Neural progenitor cell (in vitro differentiated cells): ENCODE data around the gene PAXX.

Source experiments
- EZH2phosphoT487 ChIP-seq: fragments of 200-600 bp; sonication (generic); IDR thresholded peaks from 2 replicates; pipeline ENCODE4 v1.6.1; 2017; ENCODE audit warnings: antibody characterized with exemption
- TF ChIP-seq, protein P1 (sequence below): fragments of 200-600 bp; sonication (generic); IDR thresholded peaks from 2 replicates; pipeline ENCODE4 v1.5.1; 2017; ENCODE audit warnings: antibody characterized with exemption, mild to moderate bottlenecking

DNA sequence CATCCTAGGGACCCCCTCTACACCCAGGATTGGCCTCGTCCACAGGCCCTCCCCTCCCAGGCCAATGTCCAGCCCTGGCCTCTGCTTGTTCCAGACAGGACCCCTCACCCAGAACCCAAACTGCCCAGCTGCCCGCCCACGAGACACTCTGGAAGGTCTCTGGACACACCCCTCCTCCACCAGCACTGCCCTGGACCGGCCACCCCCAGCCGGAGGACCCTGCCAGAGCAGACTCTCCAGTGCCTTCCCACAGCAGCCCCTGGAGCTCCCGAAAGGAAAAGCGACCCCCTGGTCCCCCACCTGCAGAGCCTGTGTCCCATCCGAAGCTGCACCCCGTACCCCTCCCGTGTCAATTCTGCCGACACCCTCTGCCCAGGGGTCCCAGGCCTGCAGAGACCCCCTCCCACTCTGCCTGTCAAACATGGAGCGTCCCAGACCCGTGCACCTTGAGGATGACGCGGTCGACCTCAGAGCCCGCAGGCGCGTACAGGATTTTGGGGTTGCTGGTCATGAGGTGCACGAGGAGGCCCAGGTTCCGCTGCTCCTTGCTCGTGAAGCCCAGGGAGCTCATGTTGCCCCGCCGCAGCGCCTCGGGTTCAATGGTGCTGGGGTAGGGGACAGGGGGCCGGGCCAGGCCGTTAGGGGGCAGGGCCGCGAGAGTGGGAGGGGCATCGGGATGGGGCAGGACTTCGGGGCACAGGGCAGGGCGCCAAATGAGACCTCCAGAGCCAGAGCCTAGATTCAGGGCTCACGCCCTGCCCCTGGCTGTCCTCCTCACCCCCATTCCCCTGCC is 27.9 kb downstream of the PAXX start:
- TF ChIP-seq, protein P1, sequence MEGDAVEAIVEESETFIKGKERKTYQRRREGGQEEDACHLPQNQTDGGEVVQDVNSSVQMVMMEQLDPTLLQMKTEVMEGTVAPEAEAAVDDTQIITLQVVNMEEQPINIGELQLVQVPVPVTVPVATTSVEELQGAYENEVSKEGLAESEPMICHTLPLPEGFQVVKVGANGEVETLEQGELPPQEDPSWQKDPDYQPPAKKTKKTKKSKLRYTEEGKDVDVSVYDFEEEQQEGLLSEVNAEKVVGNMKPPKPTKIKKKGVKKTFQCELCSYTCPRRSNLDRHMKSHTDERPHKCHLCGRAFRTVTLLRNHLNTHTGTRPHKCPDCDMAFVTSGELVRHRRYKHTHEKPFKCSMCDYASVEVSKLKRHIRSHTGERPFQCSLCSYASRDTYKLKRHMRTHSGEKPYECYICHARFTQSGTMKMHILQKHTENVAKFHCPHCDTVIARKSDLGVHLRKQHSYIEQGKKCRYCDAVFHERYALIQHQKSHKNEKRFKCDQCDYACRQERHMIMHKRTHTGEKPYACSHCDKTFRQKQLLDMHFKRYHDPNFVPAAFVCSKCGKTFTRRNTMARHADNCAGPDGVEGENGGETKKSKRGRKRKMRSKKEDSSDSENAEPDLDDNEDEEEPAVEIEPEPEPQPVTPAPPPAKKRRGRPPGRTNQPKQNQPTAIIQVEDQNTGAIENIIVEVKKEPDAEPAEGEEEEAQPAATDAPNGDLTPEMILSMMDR = no peak
- no peak for TF ChIP-seq EZH2phosphoT487
